Activated CD8-positive, alpha-beta T cell treated with anti-CD3 and anti-CD28 coated beads for 36 hours (primary cell): ENCODE measurements around the gene CARM1. TPM values are rescaled to one million over a fixed set of nuclear protein-coding genes. Genes with fewer than 3 reads are reported as not detected.
"Not testable (repeated sequence)": the region's sequence is repeated elsewhere in the genome, so short reads cannot be mapped to it uniquely, and the experiment has no call there.

Experiments
- ATAC-seq: fragments of 200-7000 bp; cut with Tn5 transposase; one replicate; pipeline ENCODE4 v1.10.0; 2021; ENCODE audit warnings: mild to moderate bottlenecking, moderate library complexity
- CTCF ChIA-PET: fragments of 350-600 bp; sonication (Branson Sonifier 250); formaldehyde crosslinking; loops from one replicate; lab custom pipeline; 2021; ENCODE audit warnings: antibody characterized with exemption; lab: Charles Lee
- POLR2A ChIA-PET: fragments of 350-600 bp; sonication (Branson Sonifier 250); formaldehyde crosslinking; loops from one replicate; lab custom pipeline; 2021; ENCODE audit warnings: antibody characterized with exemption; lab: Charles Lee
- DNase-seq: peaks from one replicate; pipeline ENCODE4 v3.0.0-alpha.2; 2020
- H3K27ac Mint-ChIP-seq: one replicate; pipeline ENCODE4 v1.8.0; 2021; ENCODE audit warnings: mild to moderate bottlenecking, mixed read lengths
- H3K27me3 Mint-ChIP-seq: one replicate; pipeline ENCODE4 v1.8.0; 2021; ENCODE audit warnings: mixed read lengths
- H3K36me3 Mint-ChIP-seq: one replicate; pipeline ENCODE4 v1.8.0; 2021; ENCODE audit warnings: low read depth, mixed read lengths
- H3K4me1 Mint-ChIP-seq: one replicate; pipeline ENCODE4 v1.8.0; 2021; ENCODE audit warnings: low read depth, mixed read lengths
- H3K4me3 Mint-ChIP-seq: one replicate; pipeline ENCODE4 v1.8.0; 2021; ENCODE audit warnings: mild to moderate bottlenecking, moderate library complexity, mixed read lengths
- H3K9me3 Mint-ChIP-seq: one replicate; pipeline ENCODE4 v1.8.0; 2021; ENCODE audit warnings: mixed read lengths
- intact Hi-C: fragments of 100-400 bp; cut with micrococcal nuclease; formaldehyde crosslinking; loops from one replicate; pipeline ENCODE4 v1.10.0; 2022
- total RNA-seq, 2 experiments: library from RNA; stranded (reverse); gene quantifications; one replicate each; pipeline ENCODE4 v1.2.3, GENCODE V29; 2021
- TF ChIP-seq, protein P1 (sequence below): fragments of 200-600 bp; IDR thresholded peaks from one replicate; pipeline ENCODE4 v1.8.0; 2022; ENCODE audit warnings: antibody characterized with exemption, mild to moderate bottlenecking

The CARM1 gene
- total RNA-seq, 2 experiments from 2014 or later, result 95.1 to 95.4 TPM

GRCh38 chr19:10872546-10873107 is 1.3 kb downstream of the CARM1 start:
- intact Hi-C loops, result no loop called here
- DNase-seq (peak; percentile 71), ATAC-seq (no peak)
- ChIA-PET POLR2A (interaction anchor here (0.7 to 1.8 kb wide), 10 partner anchors 8 to 217 kb away, joined by 3 to 9 read pairs (median 4); partner anchors contain the start of gene TMED1), CTCF (interaction anchor here (0.8 to 9.9 kb wide), 14 partner anchors 8 to 163 kb away, joined by 3 to 137 read pairs (median 5); partner anchors contain the start of genes DNM2 and TMED1)
- Mint-ChIP-seq H3K27me3 (no peaks in the 10 kb centered on the region), H3K9me3 (no peaks in the 10 kb centered on the region), H3K4me3 (peak overlapping the region; percentile 76), H3K36me3 (peaks cover 6% of the 10 kb centered on the region), H3K27ac (peak overlapping the region; percentile 87), H3K4me1 (peaks cover 38% of the 10 kb centered on the region)
- TF ChIP-seq, protein P1, sequence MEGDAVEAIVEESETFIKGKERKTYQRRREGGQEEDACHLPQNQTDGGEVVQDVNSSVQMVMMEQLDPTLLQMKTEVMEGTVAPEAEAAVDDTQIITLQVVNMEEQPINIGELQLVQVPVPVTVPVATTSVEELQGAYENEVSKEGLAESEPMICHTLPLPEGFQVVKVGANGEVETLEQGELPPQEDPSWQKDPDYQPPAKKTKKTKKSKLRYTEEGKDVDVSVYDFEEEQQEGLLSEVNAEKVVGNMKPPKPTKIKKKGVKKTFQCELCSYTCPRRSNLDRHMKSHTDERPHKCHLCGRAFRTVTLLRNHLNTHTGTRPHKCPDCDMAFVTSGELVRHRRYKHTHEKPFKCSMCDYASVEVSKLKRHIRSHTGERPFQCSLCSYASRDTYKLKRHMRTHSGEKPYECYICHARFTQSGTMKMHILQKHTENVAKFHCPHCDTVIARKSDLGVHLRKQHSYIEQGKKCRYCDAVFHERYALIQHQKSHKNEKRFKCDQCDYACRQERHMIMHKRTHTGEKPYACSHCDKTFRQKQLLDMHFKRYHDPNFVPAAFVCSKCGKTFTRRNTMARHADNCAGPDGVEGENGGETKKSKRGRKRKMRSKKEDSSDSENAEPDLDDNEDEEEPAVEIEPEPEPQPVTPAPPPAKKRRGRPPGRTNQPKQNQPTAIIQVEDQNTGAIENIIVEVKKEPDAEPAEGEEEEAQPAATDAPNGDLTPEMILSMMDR, result no peak

DNA sequence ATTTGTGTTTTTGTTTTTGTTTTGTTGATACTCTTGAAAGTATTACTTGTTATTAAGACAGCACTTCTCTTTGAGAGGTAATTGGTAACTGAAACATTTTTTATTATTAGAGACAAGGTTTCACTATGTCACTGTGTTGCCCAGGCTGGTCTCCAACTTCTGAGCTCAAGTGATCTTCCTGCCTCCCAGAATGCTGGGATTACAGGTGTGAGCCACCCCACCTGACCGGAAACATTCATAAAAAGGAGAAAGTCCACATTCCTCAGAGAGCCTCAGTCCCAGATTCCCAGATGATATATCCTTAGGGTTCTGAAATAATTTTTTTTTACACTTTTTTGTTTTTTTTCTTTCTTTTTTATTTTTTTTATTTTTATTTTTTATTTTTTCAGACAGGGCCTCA is 2.7 kb downstream of the CARM1 start:
- POLR2A ChIA-PET, result interaction anchor here (1.2 kb wide), 1 partner anchor 41 kb away, joined by 3 read pairs; no protein-coding TSS in a partner anchor
- no peak for DNase-seq
- CTCF ChIA-PET, result interaction anchor here (0.8 to 2.9 kb wide), 3 partner anchors 10 to 63 kb away, joined by 3 to 18 read pairs (median 3); no protein-coding TSS in a partner anchor
- ATAC-seq, result no peak
- Mint-ChIP-seq H3K27ac (no peak overlapping the region), H3K9me3 (no peaks in the 10 kb centered on the region), H3K4me1 (peaks cover 41% of the 10 kb centered on the region), H3K27me3 (no peaks in the 10 kb centered on the region), H3K36me3 (peaks cover 10% of the 10 kb centered on the region), H3K4me3 (peak overlapping the region; percentile 29)
- intact Hi-C loops, result no loop called here
- TF ChIP-seq, protein P1, result no peak

DNA sequence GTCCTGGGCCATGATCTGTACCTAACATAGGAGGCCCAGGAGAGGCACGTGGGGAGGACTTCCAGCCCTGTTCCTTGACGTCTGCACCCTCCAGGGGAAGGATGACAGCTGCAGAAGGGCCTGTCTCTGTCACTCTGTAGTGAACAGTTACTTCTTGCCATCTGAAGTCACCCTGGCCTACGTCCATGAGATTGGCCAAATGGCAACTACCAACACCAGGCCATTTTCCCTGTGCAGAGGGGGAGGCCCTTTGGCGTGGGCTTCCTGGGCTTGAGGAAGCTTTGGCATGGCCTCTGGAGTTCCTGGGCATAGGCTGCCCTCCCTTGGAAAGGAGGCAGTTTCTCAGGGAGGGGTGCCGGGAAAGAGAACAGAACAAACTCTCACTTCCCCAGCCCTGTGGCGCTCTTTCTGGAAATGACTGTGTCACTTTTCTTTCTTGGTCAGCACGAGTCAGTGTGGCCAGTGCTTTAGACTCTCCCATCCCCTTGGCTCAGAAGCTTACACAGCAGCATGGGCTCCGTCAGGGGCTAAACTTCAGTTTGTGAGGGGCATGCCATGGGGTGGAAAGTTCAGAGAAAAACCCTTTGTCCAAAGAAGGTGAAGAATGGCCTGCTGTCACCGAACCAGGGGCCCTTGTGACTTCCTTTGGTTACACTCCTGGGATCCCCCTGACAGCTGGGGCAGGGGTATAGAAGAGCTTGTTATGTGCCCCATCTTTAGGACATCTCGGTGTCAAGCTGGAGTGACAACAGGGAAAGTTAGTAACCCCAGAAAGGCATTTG is 5.3 kb downstream of the CARM1 start:
- POLR2A ChIA-PET, result interaction anchor here (0.6 to 1.3 kb wide), 5 partner anchors 16 to 139 kb away, joined by 3 read pairs; partner anchors contain the start of gene SMARCA4
- Mint-ChIP-seq H3K9me3 (no peaks in the 10 kb centered on the region), H3K4me3 (no peak overlapping the region), H3K27me3 (no peaks in the 10 kb centered on the region), H3K4me1 (peaks cover 44% of the 10 kb centered on the region), H3K36me3 (peaks cover 17% of the 10 kb centered on the region), H3K27ac (peak overlapping the region; percentile 76)
- ATAC-seq, result peak; percentile 24
- DNase-seq, result peak; percentile 38
- CTCF ChIA-PET, result interaction anchor here (1.2 to 1.6 kb wide), 2 partner anchors 12 to 16 kb away, joined by 3 read pairs; no protein-coding TSS in a partner anchor
- TF ChIP-seq, protein P1, result no peak
- intact Hi-C loops, result no loop called here

GRCh38 chr19:10877608-10878007 is 6.3 kb downstream of the CARM1 start:
- ChIA-PET CTCF (interaction anchor here (1.2 to 2.7 kb wide), 4 partner anchors 13 to 42 kb away, joined by 3 to 12 read pairs (median 3); partner anchors contain the start of gene TMED1), POLR2A (interaction anchor here (0.6 to 2.6 kb wide), 3 partner anchors 11 to 134 kb away, joined by 3 to 9 read pairs (median 3); no protein-coding TSS in a partner anchor)
- ATAC-seq, intact Hi-C loops, H3K9me3 Mint-ChIP-seq, DNase-seq, H3K27me3 Mint-ChIP-seq: not testable (repeated sequence)
- Mint-ChIP-seq H3K4me3 (peak overlapping the region; percentile 36), H3K4me1 (peaks cover 43% of the 10 kb centered on the region), H3K27ac (peak overlapping the region; percentile 80), H3K36me3 (peaks cover 17% of the 10 kb centered on the region)

DNA sequence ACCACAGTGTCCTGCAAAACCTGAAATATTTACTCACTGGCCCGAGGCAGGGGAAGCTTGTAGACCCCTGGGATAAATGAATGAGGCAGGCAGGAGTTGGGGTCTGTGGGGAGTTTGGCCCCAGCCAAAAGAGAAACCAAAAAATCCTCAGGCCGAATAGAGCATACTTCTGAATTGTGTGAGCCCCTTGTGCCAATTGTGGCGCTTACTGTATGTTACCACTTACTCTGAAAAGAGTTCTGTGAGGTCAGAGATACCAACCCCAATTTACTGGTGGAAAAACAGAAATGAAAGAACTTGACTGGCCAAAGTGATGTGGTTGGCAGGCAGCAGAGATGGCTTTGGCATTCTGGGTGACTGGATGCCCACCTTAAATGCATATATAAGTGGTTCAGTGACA is 6.9 kb downstream of the CARM1 start:
- TF ChIP-seq, protein P1, result no peak
- ChIA-PET CTCF (interaction anchor here (1.2 to 2.7 kb wide), 3 partner anchors 14 to 42 kb away, joined by 3 to 12 read pairs (median 3); partner anchors contain the start of gene TMED1), POLR2A (interaction anchor here (0.6 to 2.6 kb wide), 3 partner anchors 10 to 133 kb away, joined by 3 to 9 read pairs (median 3); no protein-coding TSS in a partner anchor)
- peak; percentile 18 for DNase-seq
- Mint-ChIP-seq H3K4me3 (peak overlapping the region; percentile 36), H3K36me3 (peaks cover 15% of the 10 kb centered on the region), H3K27ac (peak overlapping the region; percentile 80), H3K27me3 (no peaks in the 10 kb centered on the region), H3K4me1 (peaks cover 38% of the 10 kb centered on the region), H3K9me3 (no peaks in the 10 kb centered on the region)
- peak; percentile 24 for ATAC-seq
- intact Hi-C loops, result no loop called here
